HG03520 (cell line): ENCODE measurements around the gene TMEM87A.
A peak's percentile ranks its signal among the peaks of the same experiment; 100 is the strongest.
"Not testable (repeated sequence)": the region's sequence is repeated elsewhere in the genome, so short reads cannot be mapped to it uniquely, and the experiment has no call there.

ENCODE experiments used
- ATAC-seq: cut with Tn5 transposase; IDR thresholded peaks from one replicate; pipeline ENCODE4 v1.9.1; 2021; ENCODE audit warnings: mild to moderate bottlenecking, moderate library complexity; ENCODE audit not compliant: unreplicated experiment

Gene TMEM87A

GRCh38 chr15:42273900-42274701 lies 868 bp upstream of the TMEM87A start:
- peak; percentile 19 for ATAC-seq

GRCh38 chr15:42270996-42271395 lies 2.2 kb downstream of the TMEM87A start:
- no peak for ATAC-seq

- no peak for ATAC-seq
Observed at GRCh38 chr15:42270551-42270950, 2.7 kb downstream of the TMEM87A start.

GRCh38 chr15:42267286-42267685 lies 5.9 kb downstream of the TMEM87A start:
- ATAC-seq = no peak

- ATAC-seq = no peak
Observed at GRCh38 chr15:42264795-42265194, 8.4 kb downstream of the TMEM87A start.

GRCh38 chr15:42253300-42253699 lies 19.9 kb downstream of the TMEM87A start:
- ATAC-seq = no peak

GRCh38 chr15:42240823-42241222 lies 32.4 kb downstream of the TMEM87A start:
- ATAC-seq = no peak

GRCh38 chr15:42239528-42240182 lies 33.6 kb downstream of the TMEM87A start:
- ATAC-seq = no peak

- ATAC-seq = no peak
Observed at GRCh38 chr15:42233107-42233506, 40.1 kb downstream of the TMEM87A start.

- ATAC-seq = no peak
Observed at GRCh38 chr15:42232606-42233005, 40.6 kb downstream of the TMEM87A start.

GRCh38 chr15:42231088-42231487 lies 42.1 kb downstream of the TMEM87A start:
- ATAC-seq = no peak

- not testable (repeated sequence) for ATAC-seq
Observed at GRCh38 chr15:42228981-42229380, 44.3 kb downstream of the TMEM87A start.

GRCh38 chr15:42228036-42228435 lies 45.2 kb downstream of the TMEM87A start:
- ATAC-seq = no peak

GRCh38 chr15:42226648-42227047 lies 46.6 kb downstream of the TMEM87A start:
- no peak for ATAC-seq

- no peak for ATAC-seq
Observed at GRCh38 chr15:42220216-42220615, 53.0 kb downstream of the TMEM87A start.

GRCh38 chr15:42218953-42219592 lies 54.2 kb downstream of the TMEM87A start:
- ATAC-seq = no peak

- no peak for ATAC-seq
Observed at GRCh38 chr15:42217568-42217967, 55.7 kb downstream of the TMEM87A start.

- no peak for ATAC-seq
Observed at GRCh38 chr15:42215913-42216829, 57.1 kb downstream of the TMEM87A start.

GRCh38 chr15:42214600-42214999 lies 58.6 kb downstream of the TMEM87A start:
- no peak for ATAC-seq

- ATAC-seq = no peak
Observed at GRCh38 chr15:42213511-42213910, 59.7 kb downstream of the TMEM87A start.

GRCh38 chr15:42210696-42211095 lies 62.5 kb downstream of the TMEM87A start:
- no peak for ATAC-seq
